H1 (cell line): ENCODE measurements around the gene DLG5.

Experiments
- BRCA1 ChIP-seq: IDR thresholded peaks from 2 replicates; pipeline ENCODE4 v1.6.1; 2012; ENCODE audit warnings: low read depth, low read length, improper control_type of control experiment
- CHD2 ChIP-seq: IDR thresholded peaks from 2 replicates; pipeline ENCODE4 v1.6.1; 2012; ENCODE audit warnings: low read length, improper control_type of control experiment
- CTCF ChIP-seq, 3 experiments: IDR thresholded peaks; 1 replicate in 2 of 3; 2 replicates in 1 of 3; pipeline versions ENCODE4 v1.5.1 to v1.6.1; 2011; ENCODE audit warnings: low read length in 3 of 3, mild to moderate bottlenecking in 3 of 3, inconsistent platforms in 2 of 3, low read depth in 1 of 3, moderate library complexity in 1 of 3; ENCODE audit not compliant: insufficient read depth in 1 of 3; ENCODE audit errors: control extremely low read depth in 1 of 3
- EGR1 ChIP-seq: IDR thresholded peaks from 2 replicates; pipeline ENCODE4 v1.6.1; 2011; ENCODE audit warnings: low read depth, low read length, borderline replicate concordance
- HDAC2 ChIP-seq, 2 experiments: fragments of 300-600 bp in 1 of 2; sonication (generic) in 1 of 2; IDR thresholded peaks; 2 replicates each; pipeline ENCODE4 v1.6.1; 2011 to 2012; ENCODE audit warnings: low read depth in 2 of 2, low read length in 2 of 2, mild to moderate bottlenecking in 2 of 2, moderate library complexity in 2 of 2, borderline replicate concordance in 1 of 2, inconsistent platforms in 1 of 2
- JUND ChIP-seq: IDR thresholded peaks from 2 replicates; pipeline ENCODE4 v1.6.1; 2011; ENCODE audit warnings: mild to moderate bottlenecking, improper control_type of control experiment, low read length
- KDM1A ChIP-seq: fragments of 200-600, 300-600 bp; sonication (generic); IDR thresholded peaks from 2 replicates; pipeline ENCODE4 v1.7.1; 2016; ENCODE audit warnings: mild to moderate bottlenecking, low read length, borderline replicate concordance
- POLR2A ChIP-seq, 2 experiments: IDR thresholded peaks; 1 replicate in 1 of 2; 2 replicates in 1 of 2; pipeline ENCODE4 v1.6.1; 2011; ENCODE audit warnings: low read depth in 2 of 2, low read length in 2 of 2, mild to moderate bottlenecking in 2 of 2; ENCODE audit errors: control extremely low read depth in 1 of 2
- RAD21 ChIP-seq, 2 experiments: IDR thresholded peaks in 1 of 2; conservative IDR thresholded peaks in 1 of 2; 2 replicates each; pipeline ENCODE4 v1.6.1; 2011; ENCODE audit warnings: low read depth in 2 of 2, low read length in 2 of 2, improper control_type of control experiment in 1 of 2, inconsistent platforms in 1 of 2, mild to moderate bottlenecking in 1 of 2, moderate library complexity in 1 of 2
- RBBP5 ChIP-seq: IDR thresholded peaks from 2 replicates; pipeline ENCODE4 v1.7.1; 2012; ENCODE audit warnings: low read depth, mild to moderate bottlenecking, inconsistent platforms, low read length, moderate library complexity, borderline replicate concordance
- RFX5 ChIP-seq: IDR thresholded peaks from 2 replicates; pipeline ENCODE4 v1.6.1; 2011; ENCODE audit warnings: low read depth, low read length, improper control_type of control experiment, borderline replicate concordance
- TAF1 ChIP-seq: IDR thresholded peaks from 2 replicates; pipeline ENCODE4 v1.6.1; 2011; ENCODE audit warnings: mild to moderate bottlenecking, low read depth, low read length

DNA sequence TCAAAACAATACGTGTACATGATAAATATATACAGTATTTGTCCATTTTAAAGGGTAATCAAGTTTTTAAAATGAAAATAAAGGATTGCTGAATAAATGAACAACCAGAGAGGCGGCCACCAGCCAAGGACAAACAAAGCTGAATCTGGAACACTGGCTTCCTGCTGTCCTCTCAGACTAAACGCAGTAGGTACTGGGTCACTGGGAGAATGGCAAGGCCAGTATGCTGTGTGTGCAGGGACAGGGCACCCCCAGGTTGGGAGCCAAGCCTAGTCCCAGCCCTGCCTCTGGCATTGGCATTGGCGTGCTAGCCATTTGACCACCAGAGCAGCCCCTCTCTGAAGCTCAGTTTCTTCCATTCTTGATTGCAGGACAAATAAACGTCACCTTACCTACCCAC lies 33.8 kb downstream of the DLG5 start:
- TF ChIP-seq RBBP5 = no peak
- no peak for TF ChIP-seq CTCF (IDR thresholded peaks at IDR 0.05; ENCODE audit: control extremely low read depth in 1 of 3, insufficient read depth in 1 of 3, low read depth in 1 of 3, low read length in 3 of 3)
- TF ChIP-seq CHD2 = no peak
- TF ChIP-seq POLR2A (IDR thresholded peaks at IDR 0.05; ENCODE audit: control extremely low read depth in 1 of 2, low read depth in 2 of 2, low read length in 2 of 2) = no peak
- TF ChIP-seq JUND = no peak
- TF ChIP-seq BRCA1 = no peak
- TF ChIP-seq HDAC2 (IDR thresholded peaks at IDR 0.05; ENCODE audit: borderline replicate concordance in 1 of 2, low read depth in 2 of 2, low read length in 2 of 2) = no peak
- TF ChIP-seq TAF1 = no peak
- TF ChIP-seq KDM1A = no peak
- TF ChIP-seq RAD21 (IDR thresholded peaks at IDR 0.05 in 1 of 2, conservative IDR thresholded peaks at IDR 0.05 in 1 of 2; ENCODE audit: low read depth in 2 of 2, low read length in 2 of 2) = no peak
- no peak for TF ChIP-seq RFX5
- TF ChIP-seq EGR1 = no peak
